ENCODE measurements around the gene RAB10.

GRCh38 chr2:26172871-26173775 is 139.2 kb downstream of the RAB10 start, which contains the start of gene GAREM2:
- no peak for TF ChIP-seq ZNF282 (CRISPR knock-in tag; IDR thresholded peaks at IDR 0.05)
- no peak for TF ChIP-seq TAL1 (IDR thresholded peaks at IDR 0.05)
- TF ChIP-seq NFE2L1 (tag; IDR thresholded peaks at IDR 0.05; ENCODE audit: borderline replicate concordance, low read depth): no peak
- TF ChIP-seq, protein P1, sequence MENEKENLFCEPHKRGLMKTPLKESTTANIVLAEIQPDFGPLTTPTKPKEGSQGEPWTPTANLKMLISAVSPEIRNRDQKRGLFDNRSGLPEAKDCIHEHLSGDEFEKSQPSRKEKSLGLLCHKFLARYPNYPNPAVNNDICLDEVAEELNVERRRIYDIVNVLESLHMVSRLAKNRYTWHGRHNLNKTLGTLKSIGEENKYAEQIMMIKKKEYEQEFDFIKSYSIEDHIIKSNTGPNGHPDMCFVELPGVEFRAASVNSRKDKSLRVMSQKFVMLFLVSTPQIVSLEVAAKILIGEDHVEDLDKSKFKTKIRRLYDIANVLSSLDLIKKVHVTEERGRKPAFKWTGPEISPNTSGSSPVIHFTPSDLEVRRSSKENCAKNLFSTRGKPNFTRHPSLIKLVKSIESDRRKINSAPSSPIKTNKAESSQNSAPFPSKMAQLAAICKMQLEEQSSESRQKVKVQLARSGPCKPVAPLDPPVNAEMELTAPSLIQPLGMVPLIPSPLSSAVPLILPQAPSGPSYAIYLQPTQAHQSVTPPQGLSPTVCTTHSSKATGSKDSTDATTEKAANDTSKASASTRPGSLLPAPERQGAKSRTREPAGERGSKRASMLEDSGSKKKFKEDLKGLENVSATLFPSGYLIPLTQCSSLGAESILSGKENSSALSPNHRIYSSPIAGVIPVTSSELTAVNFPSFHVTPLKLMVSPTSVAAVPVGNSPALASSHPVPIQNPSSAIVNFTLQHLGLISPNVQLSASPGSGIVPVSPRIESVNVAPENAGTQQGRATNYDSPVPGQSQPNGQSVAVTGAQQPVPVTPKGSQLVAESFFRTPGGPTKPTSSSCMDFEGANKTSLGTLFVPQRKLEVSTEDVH (IDR thresholded peaks at IDR 0.05; ENCODE audit: low read depth, partially characterized antibody): no peak
- no peak for TF ChIP-seq EP300 (IDR thresholded peaks at IDR 0.05; ENCODE audit: low read length)
- TF ChIP-seq ETS1 (conservative IDR thresholded peaks at IDR 0.05; ENCODE audit: control insufficient read depth, low read depth, low read length): no peak
- no peak for TF ChIP-seq ZBTB8A (IDR thresholded peaks at IDR 0.05; ENCODE audit: partially characterized antibody)
